Vagina (tissue), 2 donors: ENCODE measurements around the gene ZMYND11. TPM values are rescaled to one million over a fixed set of nuclear protein-coding genes. Genes with fewer than 3 reads are reported as not detected.

Source experiments
- DNase-seq, 2 donors: peaks; one replicate each; pipeline ENCODE4 v3.0.0-alpha.2; 2017; ENCODE audit errors: extremely low spot score in 2 of 2
- H3K27ac ChIP-seq: fragments of 200-600 bp; sonication (generic); one replicate; pipeline ENCODE4 v1.5.1; 2019
- H3K27me3 ChIP-seq: fragments of 200-600 bp; sonication (generic); one replicate; pipeline ENCODE4 v1.5.1; 2019
- H3K36me3 ChIP-seq, 2 donors: fragments of 200-600 bp; sonication (generic); one replicate each; pipeline ENCODE4 v1.5.1; 2017 to 2019
- H3K4me1 ChIP-seq: fragments of 200-600 bp; sonication (generic); one replicate; pipeline ENCODE4 v1.5.1; 2019
- H3K4me3 ChIP-seq, 2 donors: fragments of 200-600 bp; sonication (generic); 1 replicate in 1 of 2; 2 replicates in 1 of 2; pipeline ENCODE4 v1.5.1; 2016 to 2019
- H3K9me3 ChIP-seq: fragments of 200-600 bp; sonication (generic); one replicate; pipeline ENCODE4 v1.5.1; 2019
- CTCF ChIP-seq, 3 experiments: fragments of 450-650 bp in 2 of 3; fragments of 200-600 bp in 1 of 3; sonication (generic) in 1 of 3; IDR thresholded peaks; one replicate each; pipeline ENCODE4 v1.5.1; 2017 to 2019; ENCODE audit warnings: antibody characterized with exemption in 3 of 3, mild to moderate bottlenecking in 2 of 3, moderate library complexity in 2 of 3
- POLR2A ChIP-seq, 2 donors: fragments of 450-650 bp; IDR thresholded peaks; one replicate each; pipeline ENCODE4 v1.6.1; 2017; ENCODE audit warnings: antibody characterized with exemption in 2 of 2, mild to moderate bottlenecking in 2 of 2, moderate library complexity in 2 of 2
- POLR2AphosphoS5 ChIP-seq, 2 donors: sonication (generic); formaldehyde crosslinking; IDR thresholded peaks; one replicate each; pipeline ENCODE4 v1.9.0; 2017; ENCODE audit warnings: antibody characterized with exemption in 2 of 2, mild to moderate bottlenecking in 2 of 2, low read depth in 1 of 2; ENCODE audit not compliant: insufficient read depth in 1 of 2
- intact Hi-C: fragments of 100-400 bp; cut with DNase I; formaldehyde crosslinking; loops from one replicate; pipeline ENCODE4 v1.15.1; 2023
- total RNA-seq: library from RNA; depleted of rRNA; stranded (reverse); fragments of >200 nt; gene quantifications from one replicate; pipeline ENCODE4 v1.2.3, GENCODE V29; 2016

Gene ZMYND11
- total RNA-seq, 1 donor from 2014 or later, result 46.4 TPM

DNA sequence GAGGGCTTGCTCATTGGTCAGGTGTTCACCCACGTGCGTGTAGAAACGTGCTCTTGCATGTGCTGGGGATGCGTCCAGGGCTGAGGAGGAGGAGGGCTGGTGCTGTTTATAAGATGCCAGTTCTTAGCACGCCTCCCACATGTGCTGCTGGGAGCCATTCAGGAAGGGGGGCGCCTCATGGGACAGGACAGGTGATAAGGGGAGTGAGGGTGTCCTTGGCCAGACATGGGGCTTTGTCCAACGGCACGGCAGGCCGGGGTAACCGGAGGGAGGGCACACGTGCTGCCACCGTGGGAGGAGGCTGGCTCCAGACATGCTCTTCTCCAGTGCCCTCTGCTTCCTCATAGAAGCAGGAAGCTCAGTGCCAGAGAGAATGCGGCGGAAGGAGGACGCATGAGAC lies 150.0 kb downstream of the ZMYND11 start:
- Histone ChIP-seq H3K9me3 (no peaks in the 10 kb centered on the region), H3K27me3 (no peaks in the 10 kb centered on the region), H3K4me3 (no peak overlapping the region), H3K36me3 (peaks cover 0 to 43% of the 10 kb centered on the region in 2 donors), H3K4me1 (peaks cover under 1% of the 10 kb centered on the region), H3K27ac (no peak overlapping the region)
- TF ChIP-seq CTCF (IDR thresholded peaks at IDR 0.05) (no peak), POLR2A (IDR thresholded peaks at IDR 0.05) (no peak), POLR2AphosphoS5 (IDR thresholded peaks at IDR 0.05; ENCODE audit: insufficient read depth in 1 of 2, low read depth in 1 of 2) (no peak)
- DNase-seq, result no peak
- intact Hi-C loops, result no loop called here

GRCh38 chr10:287026-287709 lies 151.9 kb downstream of the ZMYND11 start:
- H3K27ac ChIP-seq, result no peak overlapping the region
- TF ChIP-seq POLR2A (IDR thresholded peaks at IDR 0.05), result no peak
- TF ChIP-seq CTCF (IDR thresholded peaks at IDR 0.05), result no peak
- TF ChIP-seq POLR2AphosphoS5 (IDR thresholded peaks at IDR 0.05; ENCODE audit: insufficient read depth in 1 of 2, low read depth in 1 of 2), result no peak
- intact Hi-C loops, result no loop called here
- no peaks in the 10 kb centered on the region for H3K9me3 ChIP-seq
- peaks cover 9% of the 10 kb centered on the region for H3K4me1 ChIP-seq
- DNase-seq, result no peak
- H3K4me3 ChIP-seq, result no peak overlapping the region
- H3K36me3 ChIP-seq, result peaks cover 0 to 29% of the 10 kb centered on the region in 2 donors
- no peaks in the 10 kb centered on the region for H3K27me3 ChIP-seq

DNA sequence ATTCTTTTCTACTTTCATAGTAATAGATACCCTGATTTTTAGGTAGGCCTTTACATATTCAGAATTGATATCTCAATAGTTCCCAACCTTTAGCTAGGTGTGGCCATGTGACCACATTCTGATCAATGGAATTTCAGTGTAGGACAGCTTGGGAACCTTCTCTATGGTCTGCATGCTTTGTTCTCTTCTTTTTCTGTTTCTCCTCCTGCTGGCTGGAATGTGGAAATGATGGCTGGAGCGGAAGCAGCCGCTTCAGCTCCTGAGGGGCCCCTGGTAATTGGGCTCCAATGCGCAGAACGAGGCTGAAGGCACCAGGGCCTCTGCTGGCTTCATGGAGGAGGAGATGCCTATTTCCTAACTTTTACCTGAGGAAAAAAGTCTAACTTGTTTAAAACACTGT lies 152.6 kb downstream of the ZMYND11 start:
- H3K27me3 ChIP-seq, result no peaks in the 10 kb centered on the region
- no peak for TF ChIP-seq CTCF (IDR thresholded peaks at IDR 0.05)
- TF ChIP-seq POLR2AphosphoS5 (IDR thresholded peaks at IDR 0.05; ENCODE audit: insufficient read depth in 1 of 2, low read depth in 1 of 2), result no peak
- no peak for TF ChIP-seq POLR2A (IDR thresholded peaks at IDR 0.05)
- no peak overlapping the region for H3K27ac ChIP-seq
- intact Hi-C loops, result no loop called here
- peaks cover 9% of the 10 kb centered on the region for H3K4me1 ChIP-seq
- H3K4me3 ChIP-seq, result no peak overlapping the region
- no peaks in the 10 kb centered on the region for H3K9me3 ChIP-seq
- DNase-seq, result no peak
- peaks cover 0 to 24% of the 10 kb centered on the region in 2 donors for H3K36me3 ChIP-seq

DNA sequence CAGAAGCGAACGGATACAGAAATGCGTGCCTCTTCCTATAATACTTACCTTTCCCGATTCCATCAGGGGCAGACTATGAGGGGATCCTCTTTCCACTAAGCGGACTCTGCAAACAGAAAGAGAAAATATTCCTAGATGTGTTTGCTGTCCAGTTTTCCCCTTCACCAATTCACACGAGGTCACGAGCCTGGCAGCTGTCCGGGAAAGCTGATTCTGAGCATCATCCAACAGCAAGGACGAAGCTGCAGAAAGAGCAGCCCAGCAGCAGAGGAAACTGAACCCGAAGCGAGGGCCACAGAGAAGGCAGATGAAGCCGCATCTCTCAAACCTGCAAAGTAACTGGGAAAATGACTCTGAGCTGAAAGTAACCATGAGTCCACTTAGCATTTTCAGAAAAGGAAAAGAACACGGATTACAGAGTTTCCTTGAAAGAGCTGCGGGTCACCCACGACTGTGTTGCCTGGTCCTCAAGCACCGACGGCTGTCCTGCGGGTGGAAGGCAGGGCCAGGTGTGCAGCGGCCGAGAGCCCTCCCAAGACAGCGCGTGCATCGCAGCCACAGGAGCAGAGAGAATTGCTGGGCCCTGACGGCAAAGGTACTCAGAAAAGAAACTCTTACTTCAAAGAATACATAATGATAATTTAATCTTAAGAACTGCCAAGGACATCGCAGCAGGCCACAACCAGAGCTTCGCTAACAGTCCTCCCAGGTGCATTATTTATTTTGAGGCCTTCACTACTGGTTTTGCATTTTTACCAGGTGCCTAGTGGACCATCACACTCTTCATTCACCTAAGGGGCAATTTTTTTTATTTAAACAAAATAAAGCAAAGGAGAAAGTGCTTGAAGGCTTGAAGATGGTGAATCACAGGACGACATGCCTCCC lies 153.3 kb downstream of the ZMYND11 start:
- Histone ChIP-seq H3K36me3 (peaks cover 0 to 20% of the 10 kb centered on the region in 2 donors), H3K27me3 (no peaks in the 10 kb centered on the region)

More for the DNA sequence above, 153.3 kb downstream of the ZMYND11 start:
- TF ChIP-seq POLR2AphosphoS5 (IDR thresholded peaks at IDR 0.05; ENCODE audit: insufficient read depth in 1 of 2, low read depth in 1 of 2) (no peak), POLR2A (IDR thresholded peaks at IDR 0.05) (no peak), CTCF (IDR thresholded peaks at IDR 0.05) (no peak)
- no peaks in the 10 kb centered on the region for H3K9me3 ChIP-seq
- H3K27ac ChIP-seq, result no peak overlapping the region
- DNase-seq, result no peak
- H3K4me1 ChIP-seq, result peaks cover 9% of the 10 kb centered on the region
- no peak overlapping the region for H3K4me3 ChIP-seq
- intact Hi-C loops, result no loop called here
